Measurements from ENCODE around the gene OGDHL.
"Not testable (repeated sequence)": the region's sequence is repeated elsewhere in the genome, so short reads cannot be mapped to it uniquely, and the experiment has no call there.

OGDHL gene

GRCh38 chr10:49761789-49762565, at the start of gene OGDHL:
Gene OGDHL (minus strand): TSS chr10:49762323. CDS start chr10:49758592, 3,731 bp downstream.
- DNase-seq (ENCODE audit: low read depth) = no peak

- DNase-seq (ENCODE audit: low read depth) = no peak
Measured at GRCh38 chr10:49803988-49804387, 41.9 kb upstream of the OGDHL start.

GRCh38 chr10:49798275-49798674, 36.2 kb upstream of the OGDHL start:
- DNase-seq (ENCODE audit: low read depth) = no peak

GRCh38 chr10:49791100-49791499, 29.0 kb upstream of the OGDHL start:
- DNase-seq (ENCODE audit: low read depth) = no peak

- DNase-seq (ENCODE audit: low read depth) = no peak
Measured at GRCh38 chr10:49784681-49785080, 22.6 kb upstream of the OGDHL start.

- no peak for DNase-seq (ENCODE audit: low read depth)
Measured at GRCh38 chr10:49783645-49784044, 21.5 kb upstream of the OGDHL start.

GRCh38 chr10:49781247-49781646, 19.1 kb upstream of the OGDHL start:
- DNase-seq (ENCODE audit: low read depth) = no peak

GRCh38 chr10:49778197-49778596, 16.1 kb upstream of the OGDHL start:
- no peak for DNase-seq (ENCODE audit: low read depth)

GRCh38 chr10:49776851-49777250, 14.7 kb upstream of the OGDHL start:
- DNase-seq (ENCODE audit: low read depth) = no peak

- no peak for DNase-seq (ENCODE audit: low read depth)
Measured at GRCh38 chr10:49775014-49775413, 12.9 kb upstream of the OGDHL start.

GRCh38 chr10:49772944-49773343, 10.8 kb upstream of the OGDHL start:
- DNase-seq (ENCODE audit: low read depth) = not testable (repeated sequence)

- not testable (repeated sequence) for DNase-seq (ENCODE audit: low read depth)
Measured at GRCh38 chr10:49771046-49771445, 8.9 kb upstream of the OGDHL start.

- no peak for DNase-seq (ENCODE audit: low read depth)
Measured at GRCh38 chr10:49769692-49770091, 7.6 kb upstream of the OGDHL start.

- DNase-seq (ENCODE audit: low read depth) = no peak
Measured at GRCh38 chr10:49768731-49769130, 6.6 kb upstream of the OGDHL start.

GRCh38 chr10:49768329-49768728, 6.2 kb upstream of the OGDHL start:
- DNase-seq (ENCODE audit: low read depth) = no peak

GRCh38 chr10:49767752-49768151, 5.6 kb upstream of the OGDHL start:
- no peak for DNase-seq (ENCODE audit: low read depth)

- no peak for DNase-seq (ENCODE audit: low read depth)
Measured at GRCh38 chr10:49766484-49766883, 4.4 kb upstream of the OGDHL start.

GRCh38 chr10:49762566-49762877, 399 bp upstream of the OGDHL start:
- no peak for DNase-seq (ENCODE audit: low read depth)

- no peak for DNase-seq (ENCODE audit: low read depth)
Measured at GRCh38 chr10:49761201-49761788, 828 bp downstream of the OGDHL start.

- DNase-seq (ENCODE audit: low read depth) = no peak
Measured at GRCh38 chr10:49760789-49761188, 1.3 kb downstream of the OGDHL start.

GRCh38 chr10:49759787-49760551, 2.2 kb downstream of the OGDHL start:
- no peak for DNase-seq (ENCODE audit: low read depth)

- no peak for DNase-seq (ENCODE audit: low read depth)
Measured at GRCh38 chr10:49758249-49758930, 3.7 kb downstream of the OGDHL start.

GRCh38 chr10:49756641-49757040, 5.5 kb downstream of the OGDHL start:
- no peak for DNase-seq (ENCODE audit: low read depth)

Measured in stimulated activated CD4-positive, alpha-beta T cell treated with anti-CD3 and anti-CD28 coated beads, Interleukin-2, amount 100 ng/mL, for 4 hours (primary cell).